CD1c-positive myeloid dendritic cell (primary cell): ENCODE results near the gene POLDIP3.
"Not testable (repeated sequence)": the region's sequence is repeated elsewhere in the genome, so short reads cannot be mapped to it uniquely, and the experiment has no call there.

ENCODE experiments used
- DNase-seq: peaks from one replicate; pipeline ENCODE4 v3.0.0-alpha.2; 2016; ENCODE audit errors: extremely low spot score

Gene POLDIP3

DNA sequence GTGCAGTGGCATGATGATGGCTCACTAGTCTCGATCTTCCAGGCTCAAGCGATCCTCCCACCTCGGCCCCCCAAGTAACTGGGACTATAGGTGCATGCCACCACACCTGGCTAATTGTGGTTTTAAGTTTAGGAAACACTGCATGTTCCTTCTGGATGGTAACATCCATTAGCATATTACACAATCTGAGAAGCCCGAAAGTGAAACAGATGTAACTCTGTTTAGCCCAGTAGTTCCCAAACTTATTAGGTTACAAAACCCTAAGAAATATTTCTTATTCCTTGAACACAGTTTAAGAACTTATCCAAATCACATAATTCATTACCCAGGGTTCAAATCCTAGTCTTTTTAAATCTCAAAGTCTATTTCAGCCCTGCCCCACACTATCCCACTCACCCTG, 28.3 kb downstream of the POLDIP3 start:
- DNase-seq, result no peak

DNA sequence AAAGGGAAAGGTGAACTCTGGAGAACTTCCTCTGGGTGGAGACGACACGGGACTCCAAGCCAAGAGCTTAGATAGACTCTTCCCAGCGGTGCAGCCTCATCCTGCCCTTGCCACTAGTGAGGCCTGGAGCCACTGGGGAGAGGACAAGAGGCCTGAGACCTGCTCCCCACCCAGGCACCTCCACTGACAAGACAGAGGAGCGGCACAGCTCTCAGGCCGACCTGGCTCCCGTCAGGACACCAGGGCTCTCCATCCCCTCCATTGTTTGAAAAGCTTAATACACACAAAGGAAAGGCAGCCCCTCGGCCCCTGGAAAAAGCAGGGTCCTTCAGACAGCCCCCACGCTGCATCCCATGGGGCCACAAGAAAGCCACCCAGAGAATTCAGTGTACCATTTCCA, 29.6 kb downstream of the POLDIP3 start:
- DNase-seq, result no peak

DNA sequence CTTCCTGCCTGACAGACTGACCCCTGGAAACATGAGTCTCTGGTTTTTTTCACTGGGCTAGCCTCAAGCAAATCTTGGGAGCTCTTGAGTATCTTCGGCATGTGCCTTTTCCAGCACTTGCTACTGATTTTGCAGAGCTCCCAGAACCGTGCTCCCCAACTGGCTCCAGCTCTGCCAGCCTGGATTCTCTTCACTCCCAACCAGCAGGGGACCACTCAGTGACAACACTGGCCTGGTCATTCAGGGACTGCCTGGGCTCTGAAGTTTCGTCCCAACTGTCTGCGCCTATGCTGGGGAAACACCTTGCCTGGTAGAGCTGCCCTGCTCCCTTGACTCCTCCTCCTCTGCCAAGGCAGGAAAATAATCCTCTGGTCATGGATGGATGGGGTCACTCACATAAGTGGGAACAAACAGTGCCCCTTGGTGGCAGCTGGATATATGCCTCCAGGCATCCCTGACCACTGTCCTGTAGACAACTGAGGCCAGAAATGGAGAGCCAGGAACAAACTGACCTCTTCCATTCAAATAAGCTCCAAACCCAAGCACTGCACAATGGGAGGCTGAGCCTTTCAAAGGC, 30.2 kb downstream of the POLDIP3 start:
- DNase-seq, result no peak

DNA sequence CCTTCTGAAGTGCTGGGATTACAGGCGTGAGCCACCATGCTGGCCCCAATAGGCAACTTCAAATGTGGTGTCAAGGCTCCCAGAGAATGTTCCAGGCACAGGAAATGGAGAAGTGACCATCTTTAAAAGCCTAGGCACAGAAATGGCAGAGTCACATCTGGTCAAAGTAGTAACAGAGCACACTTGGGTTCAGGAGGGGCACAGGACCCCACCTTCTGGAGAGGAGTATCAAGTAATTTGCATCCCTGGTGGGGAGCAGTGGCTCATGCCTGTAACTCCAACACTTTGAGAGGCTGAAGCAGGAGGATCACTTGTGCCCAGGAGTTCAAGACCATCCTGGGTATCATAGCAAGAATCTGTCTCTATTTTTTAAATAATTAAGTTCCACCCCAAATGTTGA, 31.7 kb downstream of the POLDIP3 start:
- no peak for DNase-seq

DNA sequence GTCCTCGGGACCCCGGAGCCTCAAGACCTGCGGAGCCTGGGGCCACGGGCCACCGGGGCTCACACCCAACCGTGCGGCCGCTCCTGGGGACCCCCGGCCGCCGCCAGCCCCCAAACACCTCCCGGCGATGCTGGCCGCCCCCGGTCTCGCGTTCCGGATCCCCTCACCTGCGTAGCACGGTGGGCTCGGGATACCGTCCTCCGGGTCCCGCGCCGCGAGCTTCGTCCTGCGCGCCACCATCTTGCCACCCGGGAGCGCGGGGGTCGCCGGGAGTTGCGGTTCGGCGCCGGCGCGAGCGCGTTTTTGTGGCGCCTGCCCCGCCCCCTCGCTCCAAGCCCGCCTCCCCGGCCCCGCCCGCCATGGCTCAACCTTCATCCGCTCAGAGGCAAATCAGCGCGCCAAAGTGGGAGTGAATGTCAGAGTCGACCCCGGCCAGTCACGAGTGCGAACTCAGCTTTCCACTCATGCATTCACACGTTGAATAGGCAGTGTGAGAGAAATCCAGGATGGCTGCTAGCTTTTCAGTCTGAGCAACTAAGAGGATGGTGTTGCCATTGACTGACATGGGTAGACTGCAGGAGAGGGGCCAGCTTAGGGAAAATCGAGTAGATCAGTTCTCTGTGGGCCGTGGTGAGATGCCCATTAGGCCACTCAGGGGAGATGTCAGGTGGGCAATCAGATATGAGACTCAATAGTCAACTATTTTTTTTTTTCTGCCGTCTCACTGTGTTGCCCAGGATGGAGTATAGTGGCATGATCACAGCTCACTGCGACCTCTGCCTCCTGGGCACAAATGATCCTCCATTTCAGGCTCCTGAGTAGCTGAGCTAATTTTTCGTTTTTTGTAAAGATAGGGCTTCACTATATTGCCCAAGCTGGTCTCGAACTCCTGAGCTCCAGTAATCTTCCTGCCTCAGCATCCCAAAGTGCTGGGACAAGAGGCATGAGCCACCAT, 32.6 kb downstream of the POLDIP3 start:
- peak; percentile 85 for DNase-seq

DNA sequence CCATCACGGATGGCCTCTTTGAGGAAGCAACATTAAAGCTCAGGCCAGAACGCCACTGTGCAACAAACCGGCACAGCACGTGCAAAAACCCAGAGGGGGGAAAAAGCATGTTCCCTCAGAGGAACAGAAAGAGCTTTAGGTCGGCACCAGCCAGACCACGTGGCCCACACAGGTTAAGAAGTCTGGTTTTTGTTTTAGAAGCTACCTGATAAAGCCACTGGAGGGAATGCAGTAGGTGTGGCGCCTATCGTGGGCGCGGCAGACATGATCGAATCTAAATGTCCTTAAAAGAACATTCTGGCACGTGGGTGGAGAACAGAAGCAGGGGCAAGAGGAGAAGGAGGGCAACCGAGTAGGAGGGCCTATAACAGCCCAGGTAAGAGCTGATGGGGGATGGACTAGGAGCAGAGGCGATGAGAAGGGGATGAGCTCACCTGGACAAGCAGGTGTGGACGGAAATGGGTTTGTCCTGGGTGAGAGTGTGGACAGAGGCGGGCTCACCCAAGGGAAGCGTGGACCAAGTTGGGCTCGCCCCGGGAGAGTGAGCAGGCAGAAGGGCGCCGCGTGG, 33.4 kb downstream of the POLDIP3 start:
- not testable (repeated sequence) for DNase-seq

DNA sequence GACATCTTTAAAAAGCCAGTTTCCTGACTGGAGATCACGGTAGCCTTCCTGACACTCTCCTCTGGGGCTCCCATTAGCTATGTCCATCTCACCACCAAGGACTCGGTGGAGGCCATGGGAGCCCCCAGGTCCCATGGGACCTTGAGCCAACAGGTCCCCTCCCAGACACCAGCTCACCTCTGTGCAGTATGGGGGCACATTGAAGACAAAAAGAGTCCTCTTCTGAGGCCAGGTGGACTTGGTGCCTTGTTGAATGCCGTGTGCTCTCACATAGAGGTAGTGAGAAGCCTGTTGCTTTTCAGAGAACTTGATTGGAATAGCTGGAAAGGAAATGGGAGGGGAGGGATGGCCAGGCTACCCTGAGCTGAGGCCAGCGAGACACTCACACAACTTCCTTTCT, 34.6 kb downstream of the POLDIP3 start:
- DNase-seq, result not testable (repeated sequence)

DNA sequence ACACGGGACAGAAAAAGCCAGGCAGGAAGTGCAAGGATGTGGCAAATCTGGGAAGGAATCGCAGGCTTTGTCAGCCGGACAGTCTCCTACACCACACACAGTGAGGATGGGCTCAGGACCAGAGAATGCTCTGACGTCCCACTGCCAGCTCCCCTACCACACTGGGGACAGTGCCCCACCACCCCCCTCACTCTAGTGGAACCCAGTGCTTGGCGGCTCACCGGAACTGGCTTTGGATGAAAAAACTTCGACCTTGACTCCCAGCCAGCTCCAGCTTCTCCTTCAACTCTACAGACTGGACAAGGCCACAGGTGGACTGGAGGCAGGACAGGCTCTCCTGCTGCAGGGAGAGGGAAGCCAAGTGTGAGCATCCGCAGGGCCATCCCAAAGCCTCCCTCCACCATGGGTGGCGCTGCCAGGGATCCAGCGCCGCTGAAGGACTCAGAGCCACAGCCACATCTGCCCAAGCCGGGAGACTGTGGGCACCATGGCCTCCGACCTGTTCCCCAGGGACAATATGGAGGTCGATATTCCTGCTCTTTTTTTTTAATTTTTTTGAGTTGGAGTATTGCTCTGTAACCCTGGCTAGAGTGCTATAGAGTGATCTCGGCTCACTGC, 37.0 kb downstream of the POLDIP3 start:
- DNase-seq, result no peak

DNA sequence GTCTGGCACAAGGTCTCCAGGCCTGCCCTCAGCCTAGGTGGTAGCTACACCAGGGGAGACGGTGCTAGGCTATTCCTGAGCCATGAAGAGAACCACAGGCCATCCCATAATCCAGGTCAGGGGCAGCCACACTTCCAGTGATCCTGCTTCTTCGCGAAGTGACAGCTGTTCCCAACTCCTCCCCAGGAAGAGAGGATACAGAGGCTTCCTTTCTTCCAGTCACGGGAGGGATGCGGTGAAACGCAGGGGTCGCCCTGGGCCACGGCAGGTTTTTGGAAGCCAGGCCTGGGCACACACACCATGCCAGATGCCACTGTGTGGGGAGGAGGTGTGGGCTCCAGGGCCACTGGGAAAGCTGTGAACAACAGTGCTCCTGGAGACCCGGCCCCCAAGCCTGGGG, 37.5 kb downstream of the POLDIP3 start:
- not testable (repeated sequence) for DNase-seq

DNA sequence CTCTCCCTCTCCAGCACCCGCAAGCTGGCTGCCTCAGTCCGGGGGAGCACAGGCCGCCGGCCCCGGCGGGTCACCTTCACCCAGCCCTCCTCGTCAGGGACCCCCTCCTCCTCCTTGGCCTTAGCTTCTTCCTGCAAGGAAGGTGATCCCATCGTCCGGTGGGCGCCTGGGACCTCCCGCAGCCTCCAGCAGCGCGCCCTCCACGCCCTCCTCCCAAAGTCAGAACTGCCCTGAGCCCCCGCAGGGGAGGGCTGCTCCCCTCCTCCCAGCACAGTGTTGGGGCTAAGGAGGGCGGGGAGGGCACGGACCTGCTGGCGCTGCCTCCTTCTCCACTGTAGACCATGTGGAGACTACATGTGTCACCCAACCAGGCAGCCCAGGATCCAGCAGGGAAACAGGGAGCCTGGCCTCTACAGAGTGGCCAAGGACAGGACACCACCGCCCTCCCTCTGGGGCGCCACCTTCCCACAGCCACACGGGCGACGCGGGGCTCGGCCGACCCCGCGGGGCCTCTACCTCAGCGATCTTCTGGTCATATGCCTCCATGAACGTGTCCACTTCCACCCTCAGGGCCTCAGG, 38.6 kb downstream of the POLDIP3 start:
- not testable (repeated sequence) for DNase-seq

DNA sequence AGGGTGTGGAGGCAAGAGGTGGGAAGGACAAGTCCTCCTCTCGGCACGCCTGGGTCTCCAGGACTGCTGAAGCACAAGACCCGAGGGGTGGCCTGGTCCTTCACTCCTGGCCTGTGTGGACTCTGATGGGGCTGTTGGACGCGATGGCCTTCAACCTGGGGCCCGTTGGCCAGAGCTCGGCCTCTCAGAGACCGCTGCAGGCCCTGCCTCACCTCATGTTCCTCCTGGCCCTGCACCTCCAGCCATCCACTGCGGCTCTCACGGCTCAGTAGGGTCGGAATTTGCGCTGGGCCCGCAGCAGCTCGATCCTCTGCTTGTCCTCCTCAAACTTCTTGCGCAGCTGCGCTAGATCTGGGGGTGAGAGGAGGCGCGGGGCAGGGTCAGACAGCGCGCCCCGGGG, 40.2 kb downstream of the POLDIP3 start:
- DNase-seq, result not testable (repeated sequence)

DNA sequence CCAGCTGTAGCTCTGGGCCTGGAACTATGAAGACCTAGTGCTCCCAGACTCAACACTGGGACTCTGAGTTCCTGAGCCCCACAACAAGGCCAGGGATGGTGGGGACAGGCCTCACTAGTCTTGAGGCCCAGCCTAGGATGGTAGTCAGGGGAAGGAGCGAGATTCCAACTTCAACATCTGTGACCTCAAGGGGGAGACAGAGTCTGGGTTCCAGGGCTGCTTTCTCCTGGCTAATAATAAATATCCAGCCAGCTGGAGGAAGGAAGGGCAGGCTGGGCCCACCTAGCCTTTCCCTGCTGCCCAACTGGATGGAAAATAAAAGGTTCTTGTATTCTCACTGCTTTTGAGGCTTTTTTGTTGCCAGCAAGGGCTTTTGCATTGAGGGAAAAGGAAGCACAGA, 40.6 kb downstream of the POLDIP3 start:
- not testable (repeated sequence) for DNase-seq

DNA sequence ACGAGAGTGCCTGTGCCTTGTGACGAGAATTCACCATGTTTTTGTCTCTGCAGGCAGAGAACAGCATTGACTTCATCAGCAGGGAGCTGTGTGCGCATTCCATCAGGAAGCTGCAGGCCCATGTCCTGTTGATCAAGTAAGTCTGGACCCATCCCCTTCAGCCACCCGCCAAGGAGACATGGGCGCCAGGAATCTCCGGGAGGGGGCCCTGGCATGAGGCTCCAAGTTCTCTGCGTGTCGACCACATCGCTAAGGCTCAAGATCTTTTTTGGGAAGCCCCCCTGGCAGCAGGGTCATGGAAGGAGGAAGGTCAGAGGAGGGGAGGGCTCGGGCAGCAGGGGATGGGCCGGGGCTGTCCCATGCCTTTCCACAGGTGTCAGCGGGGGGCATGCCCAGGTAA, 43.6 kb downstream of the POLDIP3 start:
- DNase-seq, result not testable (repeated sequence)

DNA sequence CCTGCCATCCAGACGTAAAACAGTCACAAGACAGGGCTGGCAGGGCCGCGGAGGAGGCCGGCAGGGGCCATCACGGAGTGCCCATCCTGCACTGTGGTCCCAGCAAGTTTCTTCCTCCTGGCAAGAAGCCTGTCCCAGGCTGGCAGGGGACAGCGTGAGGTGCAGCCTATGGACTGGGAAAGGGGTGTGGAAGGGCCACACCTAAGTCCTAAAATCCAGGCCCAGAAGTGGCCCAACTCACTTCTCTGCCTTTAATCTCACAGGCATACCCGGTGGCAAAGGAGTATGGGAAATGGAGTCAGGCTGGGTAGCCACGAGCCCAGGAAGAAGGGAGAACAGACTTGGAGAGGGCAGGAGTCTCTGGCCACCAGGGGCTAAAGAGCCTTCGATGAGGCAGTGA, 44.1 kb downstream of the POLDIP3 start:
- DNase-seq, result not testable (repeated sequence)

DNA sequence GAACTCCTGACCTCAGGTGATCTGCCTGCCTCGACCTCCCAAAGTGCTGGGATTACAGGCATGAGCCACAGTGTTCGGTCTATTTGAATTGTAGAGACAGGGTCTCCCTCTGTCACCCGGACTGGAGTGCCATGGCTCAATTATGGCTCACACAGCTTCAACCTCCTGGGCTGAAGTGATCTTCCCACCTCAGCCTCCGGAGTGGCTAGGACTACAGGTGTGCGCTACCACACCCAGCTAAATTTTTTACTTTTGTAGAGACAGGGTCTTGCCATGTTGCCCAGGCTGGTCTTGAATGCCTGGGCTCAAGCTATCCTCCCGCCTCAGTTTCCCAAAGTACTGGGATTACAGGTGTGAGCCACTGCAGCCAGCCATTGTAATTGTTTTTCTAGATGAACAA, 46.7 kb downstream of the POLDIP3 start:
- DNase-seq, result not testable (repeated sequence)

DNA sequence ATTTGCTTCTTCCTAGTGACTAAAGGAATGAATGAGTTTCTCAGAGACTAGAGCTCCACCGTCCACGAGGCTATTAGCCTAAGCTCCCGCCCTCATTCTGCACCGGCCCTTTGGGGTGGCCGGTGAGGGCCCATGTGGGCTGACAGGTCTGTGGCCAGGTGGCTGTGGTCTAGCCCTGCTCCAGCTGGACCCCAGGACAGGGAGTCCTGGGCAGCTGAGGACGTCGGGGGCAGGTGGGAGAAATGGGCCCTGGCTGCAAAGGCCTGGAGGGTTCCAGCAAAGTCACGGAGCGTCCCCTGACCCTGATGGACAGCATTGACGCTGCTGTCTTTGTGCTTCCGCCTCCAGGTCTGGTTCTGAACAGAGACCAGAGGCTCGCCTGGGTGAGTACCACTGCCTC, 48.7 kb downstream of the POLDIP3 start:
- no peak for DNase-seq

DNA sequence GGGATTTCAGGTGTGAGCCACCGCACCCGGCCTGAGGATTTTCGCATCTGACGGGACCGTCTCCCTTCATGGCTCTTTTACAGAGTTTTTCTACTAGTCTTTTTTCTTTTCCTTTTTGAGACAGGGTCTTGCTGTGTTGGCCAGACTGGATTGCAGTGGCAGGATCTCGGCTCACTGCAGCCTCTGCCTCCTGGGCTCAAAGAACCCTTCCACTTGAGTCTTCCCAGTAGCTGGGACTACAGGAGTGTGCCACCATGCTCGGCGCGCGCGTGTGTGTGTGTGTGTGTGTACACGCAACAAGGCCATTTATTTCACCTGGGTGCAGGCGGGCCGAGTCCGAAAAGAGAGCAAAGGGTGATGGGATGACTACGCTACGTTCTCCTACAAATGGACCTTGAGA, 50.0 kb downstream of the POLDIP3 start:
- no peak for DNase-seq

DNA sequence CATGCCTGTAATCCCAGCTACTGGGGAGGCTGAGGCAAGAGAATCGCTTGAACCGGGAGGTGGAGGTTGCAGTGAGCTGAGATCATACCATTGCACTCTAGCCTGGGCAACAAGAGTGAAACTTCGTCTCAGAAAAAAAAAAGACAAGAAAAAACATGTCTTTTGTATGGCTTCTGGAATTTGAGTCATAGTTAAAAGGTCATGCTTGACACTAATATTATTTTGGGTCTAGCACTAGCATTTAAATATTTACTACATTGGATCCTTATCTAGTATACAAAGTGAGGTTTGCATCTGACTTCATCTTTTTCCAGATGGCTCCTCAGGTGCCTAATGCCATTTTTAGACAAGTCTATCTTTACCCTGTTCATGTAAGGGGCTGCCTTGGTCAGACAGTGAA, 50.7 kb downstream of the POLDIP3 start:
- DNase-seq, result not testable (repeated sequence)

DNA sequence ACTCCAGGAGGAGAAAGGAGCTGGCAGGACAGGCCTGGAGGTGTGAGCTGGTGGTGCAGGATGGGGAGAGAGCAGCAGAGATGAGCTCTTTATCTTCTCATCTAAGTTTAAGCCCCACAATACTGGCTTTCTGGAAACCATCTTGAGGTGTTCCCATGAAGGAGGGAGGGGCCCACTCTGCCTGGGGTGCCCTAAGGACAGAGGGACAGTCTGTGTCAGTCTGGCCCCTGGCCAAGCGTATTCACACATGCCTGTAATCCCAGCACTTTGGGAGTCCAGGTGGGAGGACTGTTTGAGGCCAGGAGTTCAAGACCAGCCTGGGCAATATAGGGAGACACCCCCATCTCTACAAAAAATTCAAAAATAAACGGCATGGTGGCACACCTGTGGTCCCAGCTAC, 52.0 kb downstream of the POLDIP3 start:
- no peak for DNase-seq

DNA sequence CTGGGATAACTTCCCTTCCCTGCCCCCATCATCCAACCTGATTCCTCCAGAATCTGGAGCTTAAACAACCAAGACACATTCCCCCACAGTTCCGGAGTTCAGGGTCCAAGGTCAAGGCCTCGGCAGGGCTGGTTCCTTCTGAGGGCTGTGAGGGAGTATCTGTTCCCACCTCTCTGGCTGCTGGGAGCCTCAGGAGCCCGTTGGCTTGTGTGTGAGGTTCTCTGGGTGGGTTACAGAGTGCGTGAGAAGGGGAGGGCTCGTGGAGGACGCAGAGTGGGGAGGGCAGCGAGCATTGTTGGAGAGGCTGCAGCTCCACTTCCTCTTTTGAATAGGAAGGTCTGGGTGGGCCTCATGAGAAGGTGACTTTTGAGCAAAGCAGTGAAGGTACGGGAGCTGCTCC, 52.4 kb downstream of the POLDIP3 start:
- DNase-seq, result peak; percentile 33

DNA sequence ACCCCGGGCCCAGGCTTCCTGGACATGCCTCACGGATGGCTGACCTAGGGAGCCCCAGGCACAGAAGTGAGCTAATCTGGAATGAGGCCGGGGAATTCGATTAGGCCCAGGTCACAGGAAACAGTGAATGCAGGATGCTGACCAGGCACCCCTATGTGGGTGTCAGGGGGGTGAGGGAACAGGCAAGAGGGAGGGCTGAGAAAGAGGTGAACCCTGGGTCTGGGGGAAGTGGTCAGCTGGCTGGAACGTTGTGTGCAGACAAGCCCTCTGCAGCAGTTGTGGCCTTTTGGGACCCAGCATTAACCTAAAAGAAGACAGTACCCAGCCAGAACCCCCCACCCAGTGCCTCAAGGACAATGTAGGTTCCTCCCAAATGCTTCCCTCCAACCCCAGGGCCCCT, 52.8 kb downstream of the POLDIP3 start:
- DNase-seq, result no peak

DNA sequence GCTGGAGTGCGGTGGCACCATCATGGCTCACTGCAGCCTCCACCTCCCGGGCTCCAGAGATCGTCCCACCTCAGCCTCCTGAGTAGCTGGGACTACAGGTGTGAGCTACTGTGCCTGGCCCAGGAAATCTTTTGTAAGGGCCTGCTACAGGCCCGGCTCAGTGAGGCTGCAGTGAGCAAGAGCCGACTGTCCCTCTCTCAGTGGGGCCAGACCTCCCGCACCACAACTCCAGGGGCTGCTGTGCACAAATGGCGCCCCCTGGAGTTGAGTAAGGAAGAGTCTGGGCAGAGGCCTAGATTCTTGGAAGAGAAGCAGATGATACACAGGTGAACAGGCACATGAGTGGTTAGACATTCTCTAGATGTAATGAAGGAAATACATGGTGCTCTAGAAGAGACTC, 53.9 kb downstream of the POLDIP3 start:
- no peak for DNase-seq
